A549 (cell line): ENCODE measurements around the gene FABP2.
"Not testable (repeated sequence)": the region's sequence is repeated elsewhere in the genome, so short reads cannot be mapped to it uniquely, and the experiment has no call there.

Experiments
- CBX8 ChIP-seq: fragments of 200-600 bp; sonication (generic); IDR thresholded peaks from 2 replicates; pipeline ENCODE4 v1.6.1; 2016
- CHD2 ChIP-seq: fragments of 150-350 bp; IDR thresholded peaks from 2 replicates; pipeline ENCODE4 v1.6.1; 2014; ENCODE audit warnings: low read length; ENCODE audit not compliant: partially characterized antibody
- CTCF ChIP-seq: fragments of >200 bp; sonication (Bioruptor Twin); formaldehyde crosslinking; IDR thresholded peaks from 3 replicates; pipeline ENCODE4 v1.5.1; 2016
- EHMT2 ChIP-seq: fragments of 200-600 bp; sonication (generic); IDR thresholded peaks from 2 replicates; pipeline ENCODE4 v1.6.1; 2016; ENCODE audit warnings: antibody characterized with exemption, low read depth, mild to moderate bottlenecking, moderate library complexity
- EP300 ChIP-seq, 2 experiments: fragments of >200 bp; sonication (Bioruptor Twin); formaldehyde crosslinking; IDR thresholded peaks; 2 replicates in 1 of 2; 3 replicates in 1 of 2; pipeline ENCODE4 v1.6.1; 2016 to 2017
- ESRRA ChIP-seq: fragments of 150-350 bp; IDR thresholded peaks from 2 replicates; pipeline ENCODE4 v1.6.1; 2014; ENCODE audit warnings: mild to moderate bottlenecking, low read length, borderline replicate concordance
- JUNB ChIP-seq: fragments of >200 bp; sonication (Bioruptor Twin); formaldehyde crosslinking; IDR thresholded peaks from 2 replicates; pipeline ENCODE4 v1.6.1; 2016
- MAX ChIP-seq: IDR thresholded peaks from 2 replicates; pipeline ENCODE4 v1.6.1; 2012
- POLR2A ChIP-seq: IDR thresholded peaks from 2 replicates; pipeline ENCODE4 v1.6.1; 2012; ENCODE audit warnings: mild to moderate bottlenecking, low read length
- POLR2AphosphoS2 ChIP-seq: conservative IDR thresholded peaks from 2 replicates; pipeline ENCODE4 v1.6.1; 2012; ENCODE audit warnings: low read length, improper control_type of control experiment, inconsistent platforms
- SREBF2 ChIP-seq: fragments of 450-650 bp; IDR thresholded peaks from 2 replicates; pipeline ENCODE4 v1.6.1; 2014; ENCODE audit warnings: mild to moderate bottlenecking, moderate library complexity

- not testable (repeated sequence) for TF ChIP-seq CTCF; POLR2AphosphoS2; SREBF2; MAX; ESRRA; JUNB; POLR2A; CBX8; EHMT2; CHD2; EP300 (IDR thresholded peaks at IDR 0.05)
Measured at GRCh38 chr4:119279945-119280344, 42.0 kb downstream of the FABP2 start.
